Measurements from ENCODE around the gene ARID1B.

GRCh38 chr6:157079277-157079676 is 302.1 kb downstream of the ARID1B start:
- no peak for TF ChIP-seq CTCF (IDR thresholded peaks at IDR 0.05)
- no peak for TF ChIP-seq POLR2A (IDR thresholded peaks at IDR 0.05)
